Bladder microvascular endothelial cell (primary cell): Measurements from ENCODE around the gene GTF2A1L. TPM values are rescaled to one million over a fixed set of nuclear protein-coding genes. Genes with fewer than 3 reads are reported as not detected.

ENCODE experiments used
- total RNA-seq: library from RNA; depleted of rRNA; stranded (reverse); fragments of >200 nt; gene quantifications from 2 replicates; pipeline ENCODE4 v1.2.3, GENCODE V29; 2014

The GTF2A1L gene, protein sequence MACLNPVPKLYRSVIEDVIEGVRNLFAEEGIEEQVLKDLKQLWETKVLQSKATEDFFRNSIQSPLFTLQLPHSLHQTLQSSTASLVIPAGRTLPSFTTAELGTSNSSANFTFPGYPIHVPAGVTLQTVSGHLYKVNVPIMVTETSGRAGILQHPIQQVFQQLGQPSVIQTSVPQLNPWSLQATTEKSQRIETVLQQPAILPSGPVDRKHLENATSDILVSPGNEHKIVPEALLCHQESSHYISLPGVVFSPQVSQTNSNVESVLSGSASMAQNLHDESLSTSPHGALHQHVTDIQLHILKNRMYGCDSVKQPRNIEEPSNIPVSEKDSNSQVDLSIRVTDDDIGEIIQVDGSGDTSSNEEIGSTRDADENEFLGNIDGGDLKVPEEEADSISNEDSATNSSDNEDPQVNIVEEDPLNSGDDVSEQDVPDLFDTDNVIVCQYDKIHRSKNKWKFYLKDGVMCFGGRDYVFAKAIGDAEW
- 0.19 TPM in 1 of 2 replicates, not detected in the other for total RNA-seq

DNA sequence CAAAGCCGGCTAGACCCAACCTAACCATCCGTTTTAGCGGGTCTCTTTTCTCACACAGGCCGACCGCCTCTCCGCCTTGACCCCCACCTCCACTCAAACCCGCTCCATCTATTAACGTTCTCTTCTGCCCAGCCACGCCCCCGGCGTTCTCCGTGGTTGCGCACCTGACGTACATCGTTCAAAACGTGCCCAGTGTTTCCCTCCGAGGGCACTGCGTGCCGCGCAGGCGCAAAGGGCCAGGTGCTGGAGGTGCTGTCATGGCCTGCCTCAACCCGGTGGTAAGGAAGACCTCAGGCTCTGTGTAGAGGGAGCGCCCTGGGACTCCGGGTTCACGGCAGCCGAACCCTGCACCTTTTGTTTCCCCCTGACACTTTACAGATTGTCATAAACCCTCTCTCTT, at the start of gene GTF2A1L:
Gene GTF2A1L (plus strand): TSS at position 239 of the 400 bp plus-strand sequence. CDS start 19 bp downstream, at position 258.

Other genes with a start within 250 kb of the GTF2A1L start
- 13.8 and 26.7 TPM in 2 replicates for gene PPP1R21, start 177.1 kb upstream of the GTF2A1L start, total RNA-seq
- gene STON1, start 87.7 kb upstream of the GTF2A1L start, total RNA-seq: 4.2 and 5.4 TPM in 2 replicates
- not detected in 2 replicates for gene LHCGR, start 137.9 kb downstream of the GTF2A1L start, total RNA-seq